ENCODE data around the gene KCTD13. TPM values are rescaled to one million over a fixed set of nuclear protein-coding genes. Genes with fewer than 3 reads are reported as not detected.

KCTD13 gene
- total and polyA plus RNA-seq, 2 of the 8 experiments (the other 6 are each of a cell fraction or from before 2014, with no cell fraction given): 9.2 to 10.8 TPM

DNA sequence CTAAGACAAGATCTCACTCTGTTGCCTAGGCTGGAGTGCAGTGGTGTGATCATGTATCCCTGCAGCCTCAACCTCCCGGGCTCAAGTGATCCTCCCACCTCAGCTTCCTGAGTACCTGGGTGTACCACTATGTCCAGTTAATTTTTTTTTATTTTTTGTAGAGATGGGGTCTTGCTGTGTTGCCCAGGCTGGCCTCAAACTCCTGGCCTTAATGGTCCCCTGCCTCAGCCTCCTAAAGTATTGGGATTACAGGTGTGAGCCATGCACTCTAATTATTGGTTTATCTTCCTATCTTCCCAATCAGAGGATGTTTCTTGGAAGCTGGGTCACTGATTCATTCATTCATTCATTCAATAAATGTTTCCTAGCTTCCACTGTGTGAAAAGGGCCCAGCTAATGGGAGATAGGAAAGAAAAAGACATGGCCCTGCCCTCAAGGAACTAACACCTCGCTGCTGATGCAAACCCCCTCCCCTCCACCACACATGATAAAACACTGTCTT is 17.3 kb downstream of the KCTD13 start (continued):
- no peak for TF ChIP-seq RAD21 (IDR thresholded peaks at IDR 0.05 in 1 of 2, conservative IDR thresholded peaks at IDR 0.05 in 1 of 2; ENCODE audit: low read depth in 2 of 2, low read length in 2 of 2)
- TF ChIP-seq KDM5A (IDR thresholded peaks at IDR 0.05; ENCODE audit: low read length): no peak
- TF ChIP-seq SIN3A (conservative IDR thresholded peaks at IDR 0.05 in 1 of 2, IDR thresholded peaks at IDR 0.05 in 1 of 2; ENCODE audit: low read depth in 1 of 2, low read length in 2 of 2): no peak
- no peak for TF ChIP-seq TCF12 (IDR thresholded peaks at IDR 0.05; ENCODE audit: low read depth, low read length)
- no peak for TF ChIP-seq SP2 (IDR thresholded peaks at IDR 0.05; ENCODE audit: low read length)

All from H1 (cell line).